H1 (cell line): ENCODE results near the gene ABI3. TPM values are rescaled to one million over a fixed set of nuclear protein-coding genes. Genes with fewer than 3 reads are reported as not detected.

ENCODE experiments used
- CTCF ChIA-PET: fragments of 300-600 bp; sonication (Branson Sonifier 250); formaldehyde crosslinking; loops from one replicate; lab custom pipeline; 2021; ENCODE audit not compliant: partially characterized antibody; lab: Charles Lee
- POLR2A ChIA-PET: fragments of 300-600 bp; sonication (Branson Sonifier 250); formaldehyde crosslinking; loops from one replicate; lab custom pipeline; 2021; ENCODE audit warnings: inconsistent platforms; ENCODE audit not compliant: partially characterized antibody; lab: Charles Lee
- DNase-seq, 2 experiments: peaks; one replicate each; pipeline versions ENCODE4 v3.0.0 to v3.0.0-alpha.2; 2010 to 2022; ENCODE audit warnings: low spot score in 2 of 2, low read depth in 1 of 2, mixed read lengths in 1 of 2
- FAIRE-seq: peaks from 2 replicates; lab custom pipeline; 2011; peaks lifted over from hg19 to GRCh38; lab: Jason Lieb, UNC
- H2AFZ ChIP-seq: 2 replicates; pipeline ENCODE4 v1.8.1; 2012; ENCODE audit warnings: low read length, inconsistent platforms
- H2AK5ac ChIP-seq: 2 replicates; pipeline ENCODE4 v1.6.1; 2013; ENCODE audit warnings: low read depth, low read length
- H2BK120ac ChIP-seq: replicated peaks from 2 replicates; pipeline ENCODE3; 2013; ENCODE audit warnings: low read depth, low read length, inconsistent platforms
- H2BK12ac ChIP-seq: 2 replicates; pipeline ENCODE4 v1.6.1; 2013; ENCODE audit warnings: low read depth, low read length
- H2BK15ac ChIP-seq: 2 replicates; pipeline ENCODE4 v1.6.1; 2013; ENCODE audit warnings: low read length
- H2BK20ac ChIP-seq: 2 replicates; pipeline ENCODE4 v1.6.1; 2013; ENCODE audit warnings: low read length
- H2BK5ac ChIP-seq: 2 replicates; pipeline ENCODE4 v1.6.1; 2013; ENCODE audit warnings: low read depth, low read length
- H3K14ac ChIP-seq: 2 replicates; pipeline ENCODE4 v1.6.1; 2013; ENCODE audit warnings: inconsistent platforms; ENCODE audit not compliant: insufficient read length
- H3K18ac ChIP-seq: 2 replicates; pipeline ENCODE4 v1.6.1; 2013; ENCODE audit warnings: low read length; ENCODE audit errors: extremely low read depth
- H3K23ac ChIP-seq: 2 replicates; pipeline ENCODE4 v1.6.1; 2013; ENCODE audit warnings: inconsistent platforms; ENCODE audit not compliant: insufficient read length
- H3K23me2 ChIP-seq: 2 replicates; pipeline ENCODE4 v1.6.1; 2013; ENCODE audit warnings: low read depth, low read length
- H3K27ac ChIP-seq: 2 replicates; pipeline ENCODE4 v1.6.1; 2011; ENCODE audit warnings: low read depth, low read length, inconsistent platforms
- H3K27me3 ChIP-seq, 4 experiments: replicated peaks in 1 of 4; 1 replicate in 1 of 4; 2 replicates in 3 of 4; pipeline versions ENCODE4 v1.6.1 to v1.8.1; 2011 to 2013; ENCODE audit warnings: low read length in 3 of 4, mild to moderate bottlenecking in 3 of 4, inconsistent platforms in 2 of 4, mixed read lengths in 2 of 4, moderate library complexity in 1 of 4; ENCODE audit not compliant: control insufficient read depth in 3 of 4, insufficient read depth in 3 of 4; ENCODE audit errors: extremely low read depth in 1 of 4
- H3K36me3 ChIP-seq, 4 experiments: 2 replicates each; pipeline versions ENCODE4 v1.6.1 to v1.8.1; 2011 to 2013; ENCODE audit warnings: mild to moderate bottlenecking in 4 of 4, low read length in 3 of 4, moderate library complexity in 2 of 4, control low read depth in 1 of 4, inconsistent platforms in 1 of 4; ENCODE audit not compliant: insufficient read depth in 4 of 4, control insufficient read depth in 2 of 4
- H3K4ac ChIP-seq: replicated peaks from 2 replicates; pipeline ENCODE3; 2013; ENCODE audit warnings: low read length, low read depth, mixed read lengths, inconsistent platforms; ENCODE audit not compliant: insufficient read length
- H3K4me1 ChIP-seq, 4 experiments: replicated peaks in 1 of 4; 1 replicate in 1 of 4; 2 replicates in 3 of 4; pipeline versions ENCODE4 v1.6.1 to v1.8.1; 2011 to 2013; ENCODE audit warnings: low read length in 3 of 4, inconsistent platforms in 2 of 4, mixed read lengths in 1 of 4; ENCODE audit not compliant: insufficient read depth in 4 of 4, control insufficient read depth in 3 of 4
- H3K4me2 ChIP-seq, 2 experiments: 2 replicates each; pipeline versions ENCODE4 v1.6.1 to v1.8.1; 2011 to 2013; ENCODE audit warnings: low read depth in 2 of 2, low read length in 2 of 2, control low read depth in 1 of 2, inconsistent platforms in 1 of 2, mild to moderate bottlenecking in 1 of 2; ENCODE audit not compliant: insufficient read depth in 1 of 2
- H3K4me3 ChIP-seq, 4 experiments: fragments of 200-600, 300-600 bp in 1 of 4; sonication (generic), shearing (Covaris generic), sonication (Bioruptor Twin) in 1 of 4; 2 replicates each; pipeline versions ENCODE4 v1.5.1 to v1.8.1; 2011 to 2016; ENCODE audit warnings: low read length in 4 of 4, low read depth in 3 of 4, control low read depth in 2 of 4, inconsistent platforms in 2 of 4, mild to moderate bottlenecking in 2 of 4, mixed read lengths in 1 of 4, moderate library complexity in 1 of 4; ENCODE audit not compliant: insufficient read depth in 2 of 4; ENCODE audit errors: extremely low read depth in 1 of 4
- H3K56ac ChIP-seq: replicated peaks from 2 replicates; pipeline ENCODE3; 2013; ENCODE audit warnings: low read depth, mild to moderate bottlenecking, mixed read lengths, low read length, inconsistent platforms; ENCODE audit not compliant: insufficient read length
- H3K79me1 ChIP-seq: 2 replicates; pipeline ENCODE4 v1.6.1; 2013; ENCODE audit warnings: low read depth, low read length, control low read depth
- H3K79me2 ChIP-seq, 2 experiments: 2 replicates each; pipeline versions ENCODE4 v1.6.1 to v1.8.1; 2012 to 2013; ENCODE audit warnings: low read length in 2 of 2, mild to moderate bottlenecking in 2 of 2, inconsistent platforms in 1 of 2; ENCODE audit not compliant: insufficient read depth in 2 of 2, control insufficient read depth in 1 of 2
- H3K9ac ChIP-seq, 4 experiments: replicated peaks in 1 of 4; 1 replicate in 1 of 4; 2 replicates in 3 of 4; pipeline versions ENCODE4 v1.6.1 to v1.8.1; 2011 to 2013; ENCODE audit warnings: low read depth in 3 of 4, low read length in 3 of 4, control low read depth in 2 of 4, mild to moderate bottlenecking in 2 of 4, moderate library complexity in 2 of 4, inconsistent platforms in 1 of 4; ENCODE audit errors: extremely low read depth in 1 of 4
- H3K9me3 ChIP-seq, 2 experiments: 2 replicates each; pipeline versions ENCODE4 v1.6.1 to v1.8.1; 2012 to 2013; ENCODE audit warnings: mild to moderate bottlenecking in 2 of 2, moderate library complexity in 2 of 2, control low read depth in 1 of 2, inconsistent platforms in 1 of 2, low read depth in 1 of 2, low read length in 1 of 2, mixed read lengths in 1 of 2; ENCODE audit not compliant: insufficient read depth in 2 of 2
- H4K20me1 ChIP-seq, 2 experiments: replicated peaks in 1 of 2; 2 replicates each; pipeline versions ENCODE3 to v1.8.1; 2011 to 2013; ENCODE audit warnings: inconsistent platforms in 2 of 2, low read length in 2 of 2, mild to moderate bottlenecking in 1 of 2; ENCODE audit not compliant: insufficient read depth in 2 of 2, control insufficient read depth in 1 of 2
- H4K5ac ChIP-seq: 2 replicates; pipeline ENCODE4 v1.6.1; 2013; ENCODE audit warnings: low read length, low read depth, mixed read lengths, inconsistent platforms; ENCODE audit not compliant: insufficient read length
- H4K8ac ChIP-seq: 2 replicates; pipeline ENCODE4 v1.8.0; 2013; ENCODE audit warnings: mild to moderate bottlenecking, moderate library complexity, low read length, inconsistent platforms; ENCODE audit not compliant: insufficient read depth; ENCODE audit errors: extremely low read depth
- H4K91ac ChIP-seq: replicated peaks from 2 replicates; pipeline ENCODE3; 2013; ENCODE audit warnings: low read length, mixed read lengths, inconsistent platforms; ENCODE audit not compliant: insufficient read length
- CTBP2 ChIP-seq: IDR thresholded peaks from 2 replicates; pipeline ENCODE4 v1.7.0; 2011; ENCODE audit warnings: borderline replicate concordance, mild to moderate bottlenecking, moderate library complexity, mixed read lengths, low read length; ENCODE audit not compliant: insufficient read depth, insufficient read length
- WGBS, 2 experiments: shearing (Covaris generic) in 1 of 2; methylation state at CpG; one replicate each; pipeline versions ENCODE4 v1.1.6 to v1.1.7; 2013 to 2015; ENCODE audit warnings: low lambda C conversion rate in 2 of 2, mixed read lengths in 2 of 2, inconsistent platforms in 1 of 2, low coverage in 1 of 2, missing lambda C conversion rate in 1 of 2; ENCODE audit not compliant: insufficient replicate concordance in 2 of 2, insufficient coverage in 1 of 2, insufficient read length in 1 of 2; ENCODE audit errors: extremely low coverage in 1 of 2, missing lambda C conversion rate in 1 of 2; 5-methylcytosine and 5-hydroxymethylcytosine counted together
- polyA plus RNA-seq, 7 experiments: library from polyadenylated mRNA; depleted of rRNA in 3 of 7; stranded (reverse) in 5 of 7; unstranded in 2 of 7; fragments of >200 nt in 5 of 7; fragments of 200-250 nt in 2 of 7; gene quantifications; 1 replicate in 5 of 7; 2 replicates in 1 of 7; 4 replicates in 1 of 7; pipeline versions ENCODE4 v1.2.1 to v1.2.3, GENCODE V29; 2011 to 2013; ENCODE audit warnings: missing spikeins in 2 of 7, mixed read lengths in 2 of 7
- total RNA-seq: library from RNA; stranded (reverse); fragmentation: NEBNext Ultra II Directional; extraction: Animal tissue kit (Norgen Biotek cat#: 25700); gene quantifications from 2 replicates; pipeline ENCODE4 v1.2.1, GENCODE V29; 2021

The ABI3 gene
- total and polyA plus RNA-seq, 2 of the 8 experiments (the other 6 are each of a cell fraction or from before 2014, with no cell fraction given): 1.3 to 2.5 TPM

- 47% methylated on average over 3 of the region's 11 CpGs; no CpG with 5 or more reads in 1 of the 2 experiments for WGBS, 2 experiments
- no peak overlapping the region for H2BK5ac ChIP-seq
- peak overlapping the region; percentile 81; the same call in 1 of the 2 replicates for H2BK15ac ChIP-seq
- no peak overlapping the region for H2BK120ac ChIP-seq
- H2BK12ac ChIP-seq: peak overlapping the region; percentile 90; the same call in 1 of the 2 replicates
- 0 out of 2 replicates have a peak overlapping the region, but pooled peaks have one; percentile 61 for H2BK20ac ChIP-seq
- H3K4me2 ChIP-seq: peak overlapping the region; percentile 78 to 95
- CTCF ChIA-PET: interaction anchor here (0.6 to 6.5 kb wide), 13 partner anchors 10 to 332 kb away, joined by 3 to 43 read pairs (median 4); no protein-coding TSS in a partner anchor
- H3K23me2 ChIP-seq: peaks cover 19% of the 10 kb centered on the region; the same call in 1 of the 2 replicates
- H3K79me2 ChIP-seq: no peaks in the 10 kb centered on the region
- FAIRE-seq (no peak), DNase-seq (no peak)
- POLR2A ChIA-PET: interaction anchor here (1.9 to 2.6 kb wide), 2 partner anchors 15 to 32 kb away, joined by 7 to 13 read pairs; no protein-coding TSS in a partner anchor
- H3K18ac ChIP-seq: peak overlapping the region; percentile 68; the same call in 1 of the 2 replicates
- no peaks in the 10 kb centered on the region for H3K9me3 ChIP-seq
- peaks cover 0 to 8% (median 6%) of the 10 kb centered on the region in 4 experiments; a peak in 3 of 7 replicates for H3K4me1 ChIP-seq
- H3K9ac ChIP-seq: peak overlapping the region in 2 of 4 experiments; percentile 45 to 52; a peak in 1 of 7 replicates
- H4K8ac ChIP-seq: 0 out of 2 replicates have a peak overlapping the region, but pooled peaks have one; percentile 87
- no peaks in the 10 kb centered on the region for H3K79me1 ChIP-seq
- peaks cover 22 to 65% (median 52%) of the 10 kb centered on the region in 4 experiments for H3K27me3 ChIP-seq
- peak overlapping the region; percentile 34 to 63 (median 55) for H3K4me3 ChIP-seq
- H4K20me1 ChIP-seq: peaks cover 0 to 3% of the 10 kb centered on the region in 2 experiments
- no peak overlapping the region for H3K23ac ChIP-seq
- H3K4ac ChIP-seq: no peak overlapping the region
- peak overlapping the region; percentile 29 for H4K91ac ChIP-seq
- H3K27ac ChIP-seq: no peak overlapping the region
- peak overlapping the region; percentile 66; the same call in 1 of the 2 replicates for H2AFZ ChIP-seq
- no peak overlapping the region for H3K56ac ChIP-seq
- no peak overlapping the region for H4K5ac ChIP-seq
- no peak overlapping the region for H3K14ac ChIP-seq
- 0 out of 2 replicates have a peak overlapping the region, but pooled peaks have one; percentile 75 for H2AK5ac ChIP-seq
- H3K36me3 ChIP-seq: no peaks in the 10 kb centered on the region
- TF ChIP-seq CTBP2: no peak
Measured at GRCh38 chr17:49224997-49225337, 14.5 kb downstream of the ABI3 start.
